CD4-positive, CD25-positive, alpha-beta regulatory T cell (primary cell): Measurements from ENCODE around the gene FGGY. TPM values are rescaled to one million over a fixed set of nuclear protein-coding genes. Genes with fewer than 3 reads are reported as not detected.
A peak's percentile ranks its signal among the peaks of the same experiment; 100 is the strongest.
"Not testable (repeated sequence)": the region's sequence is repeated elsewhere in the genome, so short reads cannot be mapped to it uniquely, and the experiment has no call there.

Experiments
- ATAC-seq, 2 donors: fragments of 150-1000 bp; cut with Tn5 transposase; one replicate each; pipeline ENCODE4 v1.10.0; 2021; ENCODE audit warnings: low read depth in 2 of 2, moderate number of reproducible peaks in 2 of 2, moderate library complexity in 1 of 2
- DNase-seq, 3 donors: peaks; one replicate each; pipeline versions ENCODE4 v3.0.0 to v3.0.0-alpha.2; 2012 to 2022; ENCODE audit warnings: mixed read lengths in 1 of 3
- H3K27ac ChIP-seq: one replicate; pipeline ENCODE4 v1.7.0; 2013; ENCODE audit warnings: mild to moderate bottlenecking, low read length; ENCODE audit not compliant: insufficient read depth, poor library complexity, severe bottlenecking
- H3K27me3 ChIP-seq: one replicate; pipeline ENCODE4 v1.7.0; 2013; ENCODE audit warnings: low read length; ENCODE audit not compliant: control insufficient read depth, insufficient read depth
- H3K36me3 ChIP-seq: one replicate; pipeline ENCODE4 v1.7.0; 2013; ENCODE audit warnings: mild to moderate bottlenecking, low read length, moderate library complexity; ENCODE audit not compliant: control insufficient read depth, insufficient read depth
- H3K4me1 ChIP-seq: 2 replicates; pipeline ENCODE4 v1.7.0; 2013; ENCODE audit warnings: mild to moderate bottlenecking, low read length; ENCODE audit not compliant: insufficient read depth, control insufficient read depth, poor library complexity, severe bottlenecking
- H3K4me3 ChIP-seq: one replicate; pipeline ENCODE4 v1.7.0; 2013; ENCODE audit warnings: low read depth, mild to moderate bottlenecking, low read length, moderate library complexity
- H3K9me3 ChIP-seq, 2 experiments: 1 replicate in 1 of 2; 2 replicates in 1 of 2; pipeline ENCODE4 v1.7.0; 2013; ENCODE audit warnings: low read length in 2 of 2, mild to moderate bottlenecking in 1 of 2, moderate library complexity in 1 of 2; ENCODE audit not compliant: control insufficient read depth in 2 of 2
- H3K27ac Mint-ChIP-seq, 3 donors: one replicate each; pipeline ENCODE4 v1.8.0; 2020 to 2022; ENCODE audit warnings: mild to moderate bottlenecking in 3 of 3, mixed read lengths in 3 of 3, moderate library complexity in 2 of 3
- H3K27me3 Mint-ChIP-seq: one replicate; pipeline ENCODE4 v1.8.0; 2022; ENCODE audit warnings: mild to moderate bottlenecking, mixed read lengths
- H3K36me3 Mint-ChIP-seq: one replicate; pipeline ENCODE4 v1.8.0; 2020; ENCODE audit warnings: mixed read lengths
- H3K4me1 Mint-ChIP-seq, 4 donors: one replicate each; pipeline ENCODE4 v1.8.0; 2020 to 2022; ENCODE audit warnings: mixed read lengths in 4 of 4, mild to moderate bottlenecking in 1 of 4
- H3K4me3 Mint-ChIP-seq, 4 donors: one replicate each; pipeline ENCODE4 v1.8.0; 2020 to 2022; ENCODE audit warnings: mild to moderate bottlenecking in 4 of 4, mixed read lengths in 4 of 4, moderate library complexity in 3 of 4
- H3K9me3 Mint-ChIP-seq, 7 donors: one replicate each; pipeline ENCODE4 v1.8.0; 2020 to 2022; ENCODE audit warnings: mixed read lengths in 7 of 7, mild to moderate bottlenecking in 3 of 7, moderate library complexity in 2 of 7
- polyA plus RNA-seq, 4 donors: library from polyadenylated mRNA; unstranded; fragments of 300-500 nt; fragmentation: Illumina TruSeq; gene quantifications; one replicate each; pipeline ENCODE4 v1.2.3, GENCODE V29; 2021
- total RNA-seq: library from RNA; stranded (reverse); gene quantifications from one replicate; pipeline ENCODE4 v1.2.3, GENCODE V29; 2022

The FGGY gene
- total and polyA plus RNA-seq, 5 donors from 2014 or later: 1.9 to 7.7 (median 4.5) TPM

GRCh38 chr1:59720326-59721115 lies 423.6 kb downstream of the FGGY start:
- Histone ChIP-seq H3K4me3 (no peak overlapping the region), H3K36me3 (no peaks in the 10 kb centered on the region), H3K4me1 (no peaks in the 10 kb centered on the region), H3K9me3 (no peaks in the 10 kb centered on the region), H3K27me3 (no peaks in the 10 kb centered on the region), H3K27ac (no peak overlapping the region)
- Mint-ChIP-seq H3K4me3 (no peak overlapping the region), H3K4me1 (no peaks in the 10 kb centered on the region), H3K9me3 (no peaks in the 10 kb centered on the region), H3K27ac (peak overlapping the region in 1 of 3 donors; percentile 61), H3K36me3 (no peaks in the 10 kb centered on the region), H3K27me3 (no peaks in the 10 kb centered on the region)
- no peak for DNase-seq
- ATAC-seq: no peak

- ATAC-seq (no peak), DNase-seq (no peak)
- H3K9me3 ChIP-seq: no peaks in the 10 kb centered on the region
- no peak overlapping the region for H3K27ac ChIP-seq
- H3K27me3 ChIP-seq: no peaks in the 10 kb centered on the region
- peaks cover 0 to 1% (median 0%) of the 10 kb centered on the region in 7 donors for H3K9me3 Mint-ChIP-seq
- no peaks in the 10 kb centered on the region for H3K27me3 Mint-ChIP-seq
- no peak overlapping the region for H3K4me3 ChIP-seq
- H3K36me3 Mint-ChIP-seq: no peaks in the 10 kb centered on the region
- H3K4me1 Mint-ChIP-seq: peaks cover 0 to 8% (median 6%) of the 10 kb centered on the region in 4 donors
- H3K4me1 ChIP-seq: no peaks in the 10 kb centered on the region
- peak overlapping the region in 1 of 3 donors; percentile 14 for H3K27ac Mint-ChIP-seq
- H3K4me3 Mint-ChIP-seq: no peak overlapping the region
- H3K36me3 ChIP-seq: no peaks in the 10 kb centered on the region
Observed at GRCh38 chr1:59730302-59730701, 433.4 kb downstream of the FGGY start.

GRCh38 chr1:59730759-59731478 lies 434.0 kb downstream of the FGGY start:
- no peak overlapping the region for H3K27ac ChIP-seq
- Mint-ChIP-seq H3K27ac (peak overlapping the region in 1 of 3 donors; percentile 14), H3K27me3 (no peaks in the 10 kb centered on the region), H3K4me1 (peaks cover 0 to 8% (median 6%) of the 10 kb centered on the region in 4 donors), H3K9me3 (peaks cover 0 to under 1% (median 0%) of the 10 kb centered on the region in 7 donors), H3K4me3 (no peak overlapping the region), H3K36me3 (peaks cover under 1% of the 10 kb centered on the region)
- no peak overlapping the region for H3K4me3 ChIP-seq
- DNase-seq (peak in 1 of 3 donors; percentile 16), ATAC-seq (no peak)
- H3K27me3 ChIP-seq: no peaks in the 10 kb centered on the region
- no peaks in the 10 kb centered on the region for H3K4me1 ChIP-seq
- H3K36me3 ChIP-seq: no peaks in the 10 kb centered on the region
- no peaks in the 10 kb centered on the region for H3K9me3 ChIP-seq

GRCh38 chr1:59731591-59731990 lies 434.7 kb downstream of the FGGY start:
- ATAC-seq (no peak), DNase-seq (no peak)
- Histone ChIP-seq H3K36me3 (no peaks in the 10 kb centered on the region), H3K4me1 (no peaks in the 10 kb centered on the region), H3K27me3 (no peaks in the 10 kb centered on the region), H3K9me3 (peaks cover 0 to 2% of the 10 kb centered on the region in 2 experiments), H3K27ac (no peak overlapping the region), H3K4me3 (no peak overlapping the region)
- H3K4me1 Mint-ChIP-seq: peaks cover 0 to 8% (median 6%) of the 10 kb centered on the region in 4 donors
- H3K36me3 Mint-ChIP-seq: peaks cover 7% of the 10 kb centered on the region
- H3K27ac Mint-ChIP-seq: peak overlapping the region in 1 of 3 donors; percentile 8
- peaks cover 0 to 8% (median 5%) of the 10 kb centered on the region in 7 donors for H3K9me3 Mint-ChIP-seq
- no peaks in the 10 kb centered on the region for H3K27me3 Mint-ChIP-seq
- no peak overlapping the region for H3K4me3 Mint-ChIP-seq

GRCh38 chr1:59732214-59732955 lies 435.5 kb downstream of the FGGY start:
- Histone ChIP-seq H3K36me3 (no peaks in the 10 kb centered on the region), H3K4me3 (no peak overlapping the region), H3K4me1 (no peaks in the 10 kb centered on the region), H3K9me3 (peaks cover 0 to 7% of the 10 kb centered on the region in 2 experiments), H3K27ac (no peak overlapping the region), H3K27me3 (no peaks in the 10 kb centered on the region)
- Mint-ChIP-seq H3K9me3 (peaks cover 0 to 8% (median 5%) of the 10 kb centered on the region in 7 donors), H3K36me3 (peaks cover 7% of the 10 kb centered on the region), H3K4me1 (peaks cover 0 to 8% (median 6%) of the 10 kb centered on the region in 4 donors), H3K27ac (no peak overlapping the region), H3K4me3 (peak overlapping the region in 1 of 4 donors; percentile 47), H3K27me3 (no peaks in the 10 kb centered on the region)
- ATAC-seq (no peak), DNase-seq (no peak)

GRCh38 chr1:59733443-59734141 lies 436.7 kb downstream of the FGGY start:
- DNase-seq (no peak), ATAC-seq (no peak)
- no peak overlapping the region for H3K4me3 Mint-ChIP-seq
- Histone ChIP-seq H3K4me3 (no peak overlapping the region), H3K9me3 (peaks cover 0 to 7% of the 10 kb centered on the region in 2 experiments), H3K4me1 (no peaks in the 10 kb centered on the region), H3K27me3 (no peaks in the 10 kb centered on the region), H3K36me3 (no peaks in the 10 kb centered on the region), H3K27ac (no peak overlapping the region)
- H3K4me1 Mint-ChIP-seq: peaks cover 0 to 8% (median 6%) of the 10 kb centered on the region in 4 donors
- no peak overlapping the region for H3K27ac Mint-ChIP-seq
- peaks cover 0 to 8% (median 5%) of the 10 kb centered on the region in 7 donors for H3K9me3 Mint-ChIP-seq
- H3K36me3 Mint-ChIP-seq: peaks cover 10% of the 10 kb centered on the region
- no peaks in the 10 kb centered on the region for H3K27me3 Mint-ChIP-seq

- not testable (repeated sequence) for H3K27me3 Mint-ChIP-seq, H3K27me3 ChIP-seq, H3K4me1 Mint-ChIP-seq, H3K4me1 ChIP-seq, H3K27ac ChIP-seq, H3K36me3 Mint-ChIP-seq, DNase-seq, H3K36me3 ChIP-seq, H3K27ac Mint-ChIP-seq, H3K4me3 ChIP-seq, H3K4me3 Mint-ChIP-seq, H3K9me3 ChIP-seq, H3K9me3 Mint-ChIP-seq, ATAC-seq
Observed at GRCh38 chr1:59735927-59736326, 439.0 kb downstream of the FGGY start.
